Neural progenitor cell (in vitro differentiated cells): Measurements from ENCODE around the gene DSE.

Experiments
- CTCF ChIP-seq: fragments of 200-600 bp; sonication (generic); IDR thresholded peaks from 2 replicates; pipeline ENCODE4 v1.5.1; 2017; ENCODE audit warnings: antibody characterized with exemption, mild to moderate bottlenecking
- EZH2 ChIP-seq: fragments of 200-600 bp; sonication (generic); IDR thresholded peaks from 2 replicates; pipeline ENCODE4 v1.6.1; 2017; ENCODE audit warnings: antibody characterized with exemption, mild to moderate bottlenecking, moderate library complexity

- TF ChIP-seq CTCF: no peak
- TF ChIP-seq EZH2: no peak
Measured at GRCh38 chr6:116355796-116356195, 15.0 kb upstream of the DSE start.
